Prostate gland (tissue), 2 donors: ENCODE data around the gene OR13J1.

Experiments used
- CTCF ChIP-seq, 4 experiments: fragments of 200-600 bp in 2 of 4; fragments of 450-650 bp in 2 of 4; sonication (generic) in 2 of 4; IDR thresholded peaks; 1 replicate in 3 of 4; 2 replicates in 1 of 4; pipeline ENCODE4 v1.5.1; 2016 to 2019; ENCODE audit warnings: antibody characterized with exemption in 4 of 4, mild to moderate bottlenecking in 2 of 4, moderate library complexity in 2 of 4
- POLR2A ChIP-seq: fragments of 450-650 bp; IDR thresholded peaks from one replicate; pipeline ENCODE4 v1.6.1; 2016; ENCODE audit warnings: antibody characterized with exemption, mild to moderate bottlenecking
- POLR2AphosphoS5 ChIP-seq: sonication (generic); formaldehyde crosslinking; IDR thresholded peaks from one replicate; pipeline ENCODE4 v1.6.1; 2017; ENCODE audit warnings: antibody characterized with exemption

DNA sequence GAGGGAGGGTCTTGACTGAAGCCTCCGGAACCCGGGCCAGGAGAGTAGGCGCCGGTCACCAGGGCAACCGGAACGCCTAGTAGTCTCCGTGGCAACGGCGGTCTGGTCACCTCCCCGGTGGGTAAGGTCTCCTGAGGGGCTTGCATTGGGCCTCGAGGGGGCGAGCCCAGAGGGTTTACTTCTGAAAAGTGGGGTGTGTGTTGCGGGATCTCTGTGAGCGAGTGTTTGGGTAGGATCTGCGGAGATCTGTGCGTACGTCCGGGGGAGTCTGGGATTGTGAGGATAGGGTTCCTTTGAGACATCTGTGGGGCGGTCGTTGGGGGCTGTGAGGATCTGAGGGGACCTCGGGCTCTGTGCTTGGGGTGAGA is 41.5 kb downstream of the OR13J1 start, which contains the start of gene FAM221B:
- TF ChIP-seq CTCF (IDR thresholded peaks at IDR 0.05) (no peak), POLR2A (no peak), POLR2AphosphoS5 (no peak)
